HepG2 (cell line): ENCODE data around the gene TSACC. TPM values are rescaled to one million over a fixed set of nuclear protein-coding genes. Genes with fewer than 3 reads are reported as not detected.
"Not testable (repeated sequence)": the region's sequence is repeated elsewhere in the genome, so short reads cannot be mapped to it uniquely, and the experiment has no call there.

ENCODE experiments used
- ATAC-seq: fragments of 200-7000 bp; cut with Tn5 transposase; 3 replicates; pipeline ENCODE4 v1.9.1; 2020; ENCODE audit warnings: mild to moderate bottlenecking, moderate library complexity
- BruUV-seq: library from RNA; stranded (reverse); fragments of 400-500 nt; replicated peaks from 2 replicates; lab custom pipeline; 2021; lab: Mats Ljungman, UMichigan
- CTCF ChIA-PET: fragments of 300-600 bp; formaldehyde crosslinking; extraction: SDS; loops from one replicate; lab custom pipeline; 2021; ENCODE audit warnings: low total read pairs, inconsistent platforms, low intra/inter-chr PET ratio; lab: Yijun Ruan, JAX
- POLR2A ChIA-PET: fragments of 350-600 bp; sonication (Branson Sonifier 250); formaldehyde crosslinking; loops from one replicate; lab custom pipeline; 2020; ENCODE audit warnings: antibody characterized with exemption, inconsistent platforms; lab: Yijun Ruan, JAX
- DNase-seq: peaks from one replicate; pipeline ENCODE4 v3.0.0-alpha.2; 2015; ENCODE audit warnings: low spot score
- FAIRE-seq: peaks from 3 replicates; lab custom pipeline; 2011; peaks lifted over from hg19 to GRCh38; lab: Jason Lieb, UNC
- H2AFZ ChIP-seq: one replicate; pipeline ENCODE4 v1.6.1; 2011; ENCODE audit warnings: low read length, inconsistent platforms
- H3K27ac ChIP-seq: fragments of 300-600 bp; 3 replicates; pipeline ENCODE4 v1.8.0; 2011; ENCODE audit warnings: mixed run types, mild to moderate bottlenecking, mixed read lengths, low read length, inconsistent platforms; ENCODE audit not compliant: insufficient read depth; ENCODE audit errors: extremely low read length
- H3K27me3 ChIP-seq, 2 experiments: fragments of 200-600 bp in 1 of 2; 2 replicates in 1 of 2; 3 replicates in 1 of 2; pipeline versions ENCODE4 v1.6.0 to v1.8.0; 2011; ENCODE audit warnings: low read length in 2 of 2, mild to moderate bottlenecking in 2 of 2, moderate library complexity in 2 of 2, inconsistent platforms in 1 of 2; ENCODE audit not compliant: insufficient read depth in 2 of 2, control insufficient read depth in 1 of 2
- H3K36me3 ChIP-seq, 2 experiments: fragments of 200-600 bp in 1 of 2; replicated peaks in 1 of 2; 2 replicates in 1 of 2; 3 replicates in 1 of 2; pipeline versions ENCODE4 v1.5.1 to v1.8.0; 2011; ENCODE audit warnings: low read length in 2 of 2, inconsistent platforms in 1 of 2; ENCODE audit not compliant: insufficient read depth in 2 of 2, control insufficient read depth in 1 of 2
- H3K4me1 ChIP-seq: 2 replicates; pipeline ENCODE4 v1.5.1; 2012; ENCODE audit warnings: low read length, inconsistent platforms; ENCODE audit not compliant: insufficient read depth
- H3K4me2 ChIP-seq: 2 replicates; pipeline ENCODE4 v1.6.0; 2011; ENCODE audit warnings: low read depth, low read length, inconsistent platforms
- H3K4me3 ChIP-seq, 3 experiments: fragments of 200-600 bp in 1 of 3; sonication (generic), shearing (Covaris generic) in 1 of 3; replicated peaks in 1 of 3; 2 replicates each; pipeline ENCODE4 v1.5.1; 2011 to 2016; ENCODE audit warnings: low read length in 3 of 3, inconsistent platforms in 2 of 3, low read depth in 2 of 3, mild to moderate bottlenecking in 2 of 3, control low read depth in 1 of 3, mixed read lengths in 1 of 3; ENCODE audit not compliant: insufficient read depth in 1 of 3
- H3K79me2 ChIP-seq: one replicate; pipeline ENCODE4 v1.6.1; 2011; ENCODE audit warnings: low read length, inconsistent platforms; ENCODE audit not compliant: insufficient read depth
- H3K9ac ChIP-seq: 2 replicates; pipeline ENCODE4 v1.6.0; 2011; ENCODE audit warnings: mild to moderate bottlenecking, low read depth, low read length, inconsistent platforms; ENCODE audit not compliant: insufficient read depth
- H3K9me3 ChIP-seq: 2 replicates; pipeline ENCODE4 v1.5.1; 2012; ENCODE audit warnings: mild to moderate bottlenecking, low read length
- H4K20me1 ChIP-seq: 2 replicates; pipeline ENCODE4 v1.6.0; 2011; ENCODE audit warnings: inconsistent platforms, mild to moderate bottlenecking, low read length, moderate library complexity; ENCODE audit not compliant: insufficient read depth
- ZNF224 ChIP-seq: sonication (generic); formaldehyde crosslinking; IDR thresholded peaks from 2 replicates; pipeline ENCODE4 v1.5.0; 2020; ENCODE audit warnings: mild to moderate bottlenecking, missing genetic modification reagents
- WGBS: methylation state at CpG from one replicate; pipeline ENCODE4 v1.1.6; 2017; ENCODE audit warnings: low lambda C conversion rate; 5-methylcytosine and 5-hydroxymethylcytosine counted together
- in situ Hi-C: cut with HindIII; loops from 2 replicates; pipeline ENCODE4 v1.10.0; 2017; ENCODE audit warnings: low pct_unique_long_range_greater_than_20kb; ENCODE audit not compliant: extremely low pct_ligation_motif_present
- intact Hi-C: fragments of 100-400 bp; cut with micrococcal nuclease; formaldehyde crosslinking; loops from one replicate; pipeline ENCODE4 v1.10.0; 2022; ENCODE audit not compliant: unreplicated experiment
- polyA plus RNA-seq, 8 experiments: library from polyadenylated mRNA; depleted of rRNA in 3 of 8; stranded (reverse) in 7 of 8; unstranded in 1 of 8; fragments of >200 nt; fragmentation: Illumina TruSeq in 4 of 8; extraction: Trizol in 4 of 8; gene quantifications; 2 replicates each; pipeline versions ENCODE4 v1.2.1 to v1.2.3, GENCODE V29; 2011 to 2016; ENCODE audit warnings: low read depth in 4 of 8, missing spikeins in 1 of 8, mixed read lengths in 1 of 8; ENCODE audit not compliant: insufficient read depth in 1 of 8
- total RNA-seq, 5 experiments: library from RNA; depleted of rRNA; stranded (reverse); fragments of >200 nt; fragmentation: Illumina TruSeq; extraction: Trizol; gene quantifications; 2 replicates each; pipeline ENCODE4 v1.2.3, GENCODE V29; 2016; ENCODE audit warnings: low read depth in 1 of 5

Gene TSACC
- total and polyA plus RNA-seq, 2 of the 13 experiments (the other 11 are each of a cell fraction or from before 2014, with no cell fraction given), result 1.5 to 2.6 TPM

DNA sequence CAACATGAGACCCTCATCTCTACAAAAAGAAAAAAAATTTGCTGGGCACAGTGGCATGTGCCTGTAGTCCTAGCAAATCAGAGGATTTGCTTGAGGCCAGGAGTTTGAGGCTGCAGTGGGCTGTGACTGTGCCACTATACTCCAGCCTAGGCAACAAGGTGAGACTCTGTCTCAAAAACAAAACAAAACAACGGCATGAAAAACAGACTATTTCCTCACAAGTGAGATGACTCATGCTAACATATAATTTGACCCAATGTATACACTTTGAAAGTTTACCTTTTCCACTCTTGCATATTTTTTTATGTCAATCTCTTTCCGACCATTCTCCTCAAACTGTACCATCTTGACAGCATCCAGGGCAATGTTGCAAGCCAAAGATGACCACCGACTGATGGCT is 17.8 kb upstream of the TSACC start:
- H3K4me2 ChIP-seq, result no peak overlapping the region
- peaks cover 4% of the 10 kb centered on the region; the same call in 1 of the 2 replicates for H4K20me1 ChIP-seq
- 94% methylated on average over 3 of the region's 3 CpGs for WGBS
- in situ Hi-C loops (no loop called here), intact Hi-C loops (no loop called here)
- no peak overlapping the region for H3K9ac ChIP-seq
- DNase-seq (no peak), FAIRE-seq (no peak), ATAC-seq (no peak)
- POLR2A ChIA-PET, result no interaction called here
- H3K79me2 ChIP-seq, result peaks cover 2% of the 10 kb centered on the region
- no peak for TF ChIP-seq ZNF224 (CRISPR knock-in tag)
- H3K4me1 ChIP-seq, result no peaks in the 10 kb centered on the region
- no peak overlapping the region for H3K4me3 ChIP-seq
- peaks cover 32 to 81% of the 10 kb centered on the region in 2 experiments for H3K36me3 ChIP-seq
- H3K27ac ChIP-seq, result no peak overlapping the region
- BruUV-seq, result no TSS peak
- CTCF ChIA-PET, result no interaction called here
- H3K27me3 ChIP-seq, result no peaks in the 10 kb centered on the region
- no peaks in the 10 kb centered on the region for H3K9me3 ChIP-seq
- no peak overlapping the region for H2AFZ ChIP-seq

GRCh38 chr1:156323179-156323578 is 15.1 kb upstream of the TSACC start:
- FAIRE-seq, H4K20me1 ChIP-seq, H3K9me3 ChIP-seq, BruUV-seq, H3K4me2 ChIP-seq, H2AFZ ChIP-seq, ATAC-seq, H3K4me3 ChIP-seq, POLR2A ChIA-PET, H3K9ac ChIP-seq, in situ Hi-C loops, H3K4me1 ChIP-seq, H3K27me3 ChIP-seq, CTCF ChIA-PET, DNase-seq, H3K27ac ChIP-seq, H3K79me2 ChIP-seq, intact Hi-C loops: not testable (repeated sequence)
- 97% methylated on average over 9 of the region's 9 CpGs for WGBS
- peaks cover 26 to 62% of the 10 kb centered on the region in 2 experiments for H3K36me3 ChIP-seq
